Fibroblast of pulmonary artery (primary cell): ENCODE data around the gene CROCC.

Experiments used
- DNase-seq: peaks from one replicate; pipeline ENCODE4 v3.0.0-alpha.2; 2010; ENCODE audit warnings: low read depth
- H3K4me3 ChIP-seq: replicated peaks from 2 replicates; pipeline ENCODE4 v1.5.1; 2011; ENCODE audit warnings: low read depth, mild to moderate bottlenecking, control low read depth, low read length, moderate library complexity
- CTCF ChIP-seq: IDR thresholded peaks from 2 replicates; pipeline ENCODE4 v1.5.1; 2011; ENCODE audit warnings: mild to moderate bottlenecking, control low read depth, low read length, inconsistent platforms; ENCODE audit errors: missing control alignments

The CROCC gene

GRCh38 chr1:16992675-16993074, 70.9 kb downstream of the CROCC start:
- no peak for TF ChIP-seq CTCF
- H3K4me3 ChIP-seq = no peak overlapping the region
- DNase-seq = no peak

GRCh38 chr1:16993521-16994038, 71.8 kb downstream of the CROCC start:
- no peak for TF ChIP-seq CTCF
- H3K4me3 ChIP-seq = no peak overlapping the region
- DNase-seq = no peak

- H3K4me3 ChIP-seq = no peak overlapping the region
- DNase-seq = no peak
- no peak for TF ChIP-seq CTCF
These were observed 75.1 kb downstream of the CROCC start for GRCh38 chr1:16996845-16997244.

- H3K4me3 ChIP-seq = no peak overlapping the region
- TF ChIP-seq CTCF = no peak
- DNase-seq = peak; percentile 38
These were observed 76.9 kb downstream of the CROCC start for GRCh38 chr1:16998589-16998988.

GRCh38 chr1:16999863-17000262, 78.1 kb downstream of the CROCC start:
- H3K4me3 ChIP-seq = no peak overlapping the region
- DNase-seq = no peak
- peak; percentile 7 for TF ChIP-seq CTCF

GRCh38 chr1:17001760-17002523, 80.2 kb downstream of the CROCC start:
- TF ChIP-seq CTCF = no peak
- no peak for DNase-seq
- H3K4me3 ChIP-seq = no peak overlapping the region

GRCh38 chr1:17002524-17002902, 80.8 kb downstream of the CROCC start:
- DNase-seq = no peak
- no peak overlapping the region for H3K4me3 ChIP-seq
- no peak for TF ChIP-seq CTCF
